ENCODE measurements around the gene PCDHGA12. TPM values are rescaled to one million over a fixed set of nuclear protein-coding genes. Genes with fewer than 3 reads are reported as not detected.

The PCDHGA12 gene
- total and polyA plus RNA-seq, 2 of the 8 experiments (the other 6 are each of a cell fraction or from before 2014, with no cell fraction given) = 0.88 to 1.3 TPM

DNA sequence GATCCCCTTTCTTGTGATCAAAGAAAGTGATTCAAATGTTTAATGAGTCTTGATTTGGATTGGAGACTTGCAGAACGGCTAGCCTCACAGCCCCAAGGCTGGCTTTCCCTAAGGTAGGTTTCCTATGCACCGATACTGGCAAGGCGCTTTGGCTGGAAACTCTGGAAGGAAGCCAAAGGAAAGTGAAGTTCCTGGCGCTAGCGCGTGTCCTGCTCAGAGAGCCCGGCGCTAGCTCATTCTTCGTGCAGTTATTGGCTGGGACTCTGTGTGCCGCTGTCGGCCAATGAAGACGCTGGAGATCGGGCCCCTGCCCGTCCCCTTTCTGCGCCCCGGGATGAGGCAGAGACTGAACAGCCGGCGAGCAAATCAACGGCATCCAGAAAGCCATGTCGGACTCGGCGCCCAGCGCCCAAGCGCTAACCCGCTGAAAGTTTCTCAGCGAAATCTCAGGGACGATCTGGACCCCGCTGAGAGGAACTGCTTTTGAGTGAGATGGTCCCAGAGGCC is 45.4 kb downstream of the PCDHGA12 start, which contains the start of gene PCDHGC3 (continued):
- TF ChIP-seq, protein P1, sequence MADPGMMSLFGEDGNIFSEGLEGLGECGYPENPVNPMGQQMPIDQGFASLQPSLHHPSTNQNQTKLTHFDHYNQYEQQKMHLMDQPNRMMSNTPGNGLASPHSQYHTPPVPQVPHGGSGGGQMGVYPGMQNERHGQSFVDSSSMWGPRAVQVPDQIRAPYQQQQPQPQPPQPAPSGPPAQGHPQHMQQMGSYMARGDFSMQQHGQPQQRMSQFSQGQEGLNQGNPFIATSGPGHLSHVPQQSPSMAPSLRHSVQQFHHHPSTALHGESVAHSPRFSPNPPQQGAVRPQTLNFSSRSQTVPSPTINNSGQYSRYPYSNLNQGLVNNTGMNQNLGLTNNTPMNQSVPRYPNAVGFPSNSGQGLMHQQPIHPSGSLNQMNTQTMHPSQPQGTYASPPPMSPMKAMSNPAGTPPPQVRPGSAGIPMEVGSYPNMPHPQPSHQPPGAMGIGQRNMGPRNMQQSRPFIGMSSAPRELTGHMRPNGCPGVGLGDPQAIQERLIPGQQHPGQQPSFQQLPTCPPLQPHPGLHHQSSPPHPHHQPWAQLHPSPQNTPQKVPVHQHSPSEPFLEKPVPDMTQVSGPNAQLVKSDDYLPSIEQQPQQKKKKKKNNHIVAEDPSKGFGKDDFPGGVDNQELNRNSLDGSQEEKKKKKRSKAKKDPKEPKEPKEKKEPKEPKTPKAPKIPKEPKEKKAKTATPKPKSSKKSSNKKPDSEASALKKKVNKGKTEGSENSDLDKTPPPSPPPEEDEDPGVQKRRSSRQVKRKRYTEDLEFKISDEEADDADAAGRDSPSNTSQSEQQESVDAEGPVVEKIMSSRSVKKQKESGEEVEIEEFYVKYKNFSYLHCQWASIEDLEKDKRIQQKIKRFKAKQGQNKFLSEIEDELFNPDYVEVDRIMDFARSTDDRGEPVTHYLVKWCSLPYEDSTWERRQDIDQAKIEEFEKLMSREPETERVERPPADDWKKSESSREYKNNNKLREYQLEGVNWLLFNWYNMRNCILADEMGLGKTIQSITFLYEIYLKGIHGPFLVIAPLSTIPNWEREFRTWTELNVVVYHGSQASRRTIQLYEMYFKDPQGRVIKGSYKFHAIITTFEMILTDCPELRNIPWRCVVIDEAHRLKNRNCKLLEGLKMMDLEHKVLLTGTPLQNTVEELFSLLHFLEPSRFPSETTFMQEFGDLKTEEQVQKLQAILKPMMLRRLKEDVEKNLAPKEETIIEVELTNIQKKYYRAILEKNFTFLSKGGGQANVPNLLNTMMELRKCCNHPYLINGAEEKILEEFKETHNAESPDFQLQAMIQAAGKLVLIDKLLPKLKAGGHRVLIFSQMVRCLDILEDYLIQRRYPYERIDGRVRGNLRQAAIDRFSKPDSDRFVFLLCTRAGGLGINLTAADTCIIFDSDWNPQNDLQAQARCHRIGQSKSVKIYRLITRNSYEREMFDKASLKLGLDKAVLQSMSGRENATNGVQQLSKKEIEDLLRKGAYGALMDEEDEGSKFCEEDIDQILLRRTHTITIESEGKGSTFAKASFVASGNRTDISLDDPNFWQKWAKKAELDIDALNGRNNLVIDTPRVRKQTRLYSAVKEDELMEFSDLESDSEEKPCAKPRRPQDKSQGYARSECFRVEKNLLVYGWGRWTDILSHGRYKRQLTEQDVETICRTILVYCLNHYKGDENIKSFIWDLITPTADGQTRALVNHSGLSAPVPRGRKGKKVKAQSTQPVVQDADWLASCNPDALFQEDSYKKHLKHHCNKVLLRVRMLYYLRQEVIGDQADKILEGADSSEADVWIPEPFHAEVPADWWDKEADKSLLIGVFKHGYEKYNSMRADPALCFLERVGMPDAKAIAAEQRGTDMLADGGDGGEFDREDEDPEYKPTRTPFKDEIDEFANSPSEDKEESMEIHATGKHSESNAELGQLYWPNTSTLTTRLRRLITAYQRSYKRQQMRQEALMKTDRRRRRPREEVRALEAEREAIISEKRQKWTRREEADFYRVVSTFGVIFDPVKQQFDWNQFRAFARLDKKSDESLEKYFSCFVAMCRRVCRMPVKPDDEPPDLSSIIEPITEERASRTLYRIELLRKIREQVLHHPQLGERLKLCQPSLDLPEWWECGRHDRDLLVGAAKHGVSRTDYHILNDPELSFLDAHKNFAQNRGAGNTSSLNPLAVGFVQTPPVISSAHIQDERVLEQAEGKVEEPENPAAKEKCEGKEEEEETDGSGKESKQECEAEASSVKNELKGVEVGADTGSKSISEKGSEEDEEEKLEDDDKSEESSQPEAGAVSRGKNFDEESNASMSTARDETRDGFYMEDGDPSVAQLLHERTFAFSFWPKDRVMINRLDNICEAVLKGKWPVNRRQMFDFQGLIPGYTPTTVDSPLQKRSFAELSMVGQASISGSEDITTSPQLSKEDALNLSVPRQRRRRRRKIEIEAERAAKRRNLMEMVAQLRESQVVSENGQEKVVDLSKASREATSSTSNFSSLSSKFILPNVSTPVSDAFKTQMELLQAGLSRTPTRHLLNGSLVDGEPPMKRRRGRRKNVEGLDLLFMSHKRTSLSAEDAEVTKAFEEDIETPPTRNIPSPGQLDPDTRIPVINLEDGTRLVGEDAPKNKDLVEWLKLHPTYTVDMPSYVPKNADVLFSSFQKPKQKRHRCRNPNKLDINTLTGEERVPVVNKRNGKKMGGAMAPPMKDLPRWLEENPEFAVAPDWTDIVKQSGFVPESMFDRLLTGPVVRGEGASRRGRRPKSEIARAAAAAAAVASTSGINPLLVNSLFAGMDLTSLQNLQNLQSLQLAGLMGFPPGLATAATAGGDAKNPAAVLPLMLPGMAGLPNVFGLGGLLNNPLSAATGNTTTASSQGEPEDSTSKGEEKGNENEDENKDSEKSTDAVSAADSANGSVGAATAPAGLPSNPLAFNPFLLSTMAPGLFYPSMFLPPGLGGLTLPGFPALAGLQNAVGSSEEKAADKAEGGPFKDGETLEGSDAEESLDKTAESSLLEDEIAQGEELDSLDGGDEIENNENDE (IDR thresholded peaks at IDR 0.05; ENCODE audit: insufficient replicate concordance, low read length) = no peak
- TF ChIP-seq NANOG (IDR thresholded peaks at IDR 0.05; ENCODE audit: insufficient read depth, low read depth, low read length, poor library complexity, severe bottlenecking) = no peak
- no peak for TF ChIP-seq TAF7 (optimal IDR thresholded peaks at IDR 0.05; ENCODE audit: borderline replicate concordance, low read depth, low read length)
